Fibroblast of lung (primary cell): ENCODE data around the gene LCORL.

Source experiments
- CTCF ChIP-seq, 2 donors: IDR thresholded peaks in 1 of 2; conservative IDR thresholded peaks in 1 of 2; 1 replicate in 1 of 2; 2 replicates in 1 of 2; pipeline ENCODE4 v1.5.1; 2011 to 2012; ENCODE audit warnings: low read length in 2 of 2, control low read depth in 1 of 2, inconsistent platforms in 1 of 2, low read depth in 1 of 2, mild to moderate bottlenecking in 1 of 2
- EZH2 ChIP-seq: IDR thresholded peaks from 2 replicates; pipeline ENCODE4 v1.5.1; 2012; ENCODE audit warnings: low read length, control low read depth, mild to moderate bottlenecking; ENCODE audit errors: missing control alignments

- TF ChIP-seq CTCF (conservative IDR thresholded peaks at IDR 0.05 in 1 of 2, IDR thresholded peaks at IDR 0.05 in 1 of 2; ENCODE audit: low read depth in 1 of 2, low read length in 2 of 2) (no peak), EZH2 (no peak)
Observed at GRCh38 chr4:18012134-18012806, 9.3 kb downstream of the LCORL start.
